COR-L47 (cell line): ENCODE measurements around the gene PPP1R12C.
"Not testable (repeated sequence)": the region's sequence is repeated elsewhere in the genome, so short reads cannot be mapped to it uniquely, and the experiment has no call there.

Source experiments
- DNase-seq: peaks from one replicate; lab custom pipeline; 2025; lab: John Stamatoyannopoulos, UW

PPP1R12C gene

GRCh38 chr19:55076321-55076720 lies 41.1 kb downstream of the PPP1R12C start:
- no peak for DNase-seq

- no peak for DNase-seq
These were observed 42.0 kb downstream of the PPP1R12C start, which contains the start of gene EPS8L1 for GRCh38 chr19:55075371-55075998. Gene EPS8L1, plus strand, starts transcription at chr19:55075869. Its CDS starts 576 bp downstream, at chr19:55076445.

GRCh38 chr19:55071913-55072312 lies 45.5 kb downstream of the PPP1R12C start:
- DNase-seq: no peak

GRCh38 chr19:55071129-55071502 lies 46.3 kb downstream of the PPP1R12C start:
- no peak for DNase-seq

- no peak for DNase-seq
These were observed 46.8 kb downstream of the PPP1R12C start for GRCh38 chr19:55070466-55071128.

GRCh38 chr19:55069865-55070197 lies 47.6 kb downstream of the PPP1R12C start:
- no peak for DNase-seq

- DNase-seq: no peak
These were observed 48.2 kb downstream of the PPP1R12C start for GRCh38 chr19:55068950-55069864.

- no peak for DNase-seq
These were observed 49.6 kb downstream of the PPP1R12C start for GRCh38 chr19:55067869-55068268.

- no peak for DNase-seq
These were observed 51.2 kb downstream of the PPP1R12C start for GRCh38 chr19:55066107-55066709.

GRCh38 chr19:55065516-55065915 lies 51.9 kb downstream of the PPP1R12C start:
- not testable (repeated sequence) for DNase-seq

GRCh38 chr19:55063492-55063843 lies 54.0 kb downstream of the PPP1R12C start:
- no peak for DNase-seq

- DNase-seq: peak; percentile 88
These were observed 54.5 kb downstream of the PPP1R12C start, which contains the start of gene RDH13 for GRCh38 chr19:55062735-55063491. Gene RDH13, minus strand, starts transcription at chr19:55063148. Its CDS starts 116 bp downstream, at chr19:55063032.

GRCh38 chr19:55060287-55060686 lies 57.1 kb downstream of the PPP1R12C start:
- not testable (repeated sequence) for DNase-seq

- DNase-seq: no peak
These were observed 58.4 kb downstream of the PPP1R12C start for GRCh38 chr19:55058781-55059610.

GRCh38 chr19:55056827-55057226 lies 60.6 kb downstream of the PPP1R12C start:
- DNase-seq: no peak

GRCh38 chr19:55053735-55054134 lies 63.7 kb downstream of the PPP1R12C start:
- no peak for DNase-seq

- DNase-seq: no peak
These were observed 66.5 kb downstream of the PPP1R12C start for GRCh38 chr19:55050749-55051532.

GRCh38 chr19:55048446-55048845 lies 69.0 kb downstream of the PPP1R12C start:
- DNase-seq: no peak

- no peak for DNase-seq
These were observed 69.5 kb downstream of the PPP1R12C start for GRCh38 chr19:55047951-55048350.
